SK-N-SH treated with all-trans-retinoic acid at 6 μM for 48 hours (cell line): ENCODE measurements around the gene RAB3A.

Experiments used
- ARNTL ChIP-seq: fragments of 450-650 bp; formaldehyde crosslinking; IDR thresholded peaks from 2 replicates; pipeline ENCODE4 v1.5.0; 2020; ENCODE audit warnings: low read depth, mild to moderate bottlenecking, moderate library complexity, borderline replicate concordance
- ISL1 ChIP-seq: fragments of 250-450 bp; sonication (Bioruptor Pico); IDR thresholded peaks from 2 replicates; pipeline ENCODE4 v2.1.2; 2022; ENCODE audit warnings: mild to moderate bottlenecking, moderate library complexity
- OSR1 ChIP-seq: fragments of 250-450 bp; sonication (Bioruptor Pico); IDR thresholded peaks from 2 replicates; pipeline ENCODE4 v1.8.0; 2022; ENCODE audit warnings: moderate library complexity, mild to moderate bottlenecking, inconsistent platforms
- PPARA ChIP-seq: fragments of 250-450 bp; sonication (Bioruptor Pico); IDR thresholded peaks from 2 replicates; pipeline ENCODE4 v1.5.0; 2020; ENCODE audit warnings: mild to moderate bottlenecking, borderline replicate concordance
- RARB ChIP-seq: fragments of 250-450 bp; sonication (Bioruptor Pico); IDR thresholded peaks from 2 replicates; pipeline ENCODE4 v1.8.0; 2021; ENCODE audit warnings: mild to moderate bottlenecking, moderate library complexity
- SNAI2 ChIP-seq: fragments of 250-450 bp; sonication (Bioruptor Pico); IDR thresholded peaks from 2 replicates; pipeline ENCODE4 v1.5.0; 2020; ENCODE audit warnings: mild to moderate bottlenecking, moderate library complexity
- ZNF565 ChIP-seq: fragments of 450-650 bp; formaldehyde crosslinking; conservative IDR thresholded peaks from 2 replicates; pipeline ENCODE4 v1.5.0; 2020; ENCODE audit warnings: low read depth, mild to moderate bottlenecking, moderate library complexity
- ZNF8 ChIP-seq: fragments of 450-650 bp; formaldehyde crosslinking; IDR thresholded peaks from 2 replicates; pipeline ENCODE4 v1.5.0; 2020; ENCODE audit warnings: mild to moderate bottlenecking, moderate library complexity
- TF ChIP-seq, protein P1 (sequence below): fragments of 250-450 bp; sonication (Bioruptor Pico); IDR thresholded peaks from 2 replicates; pipeline ENCODE4 v1.8.0; 2020; ENCODE audit warnings: mild to moderate bottlenecking, moderate library complexity, borderline replicate concordance
- TF ChIP-seq, protein P2 (sequence below): fragments of 250-450 bp; sonication (Bioruptor Pico); IDR thresholded peaks from 2 replicates; pipeline ENCODE4 v1.5.1; 2020; ENCODE audit warnings: low read depth, mild to moderate bottlenecking, moderate library complexity

DNA sequence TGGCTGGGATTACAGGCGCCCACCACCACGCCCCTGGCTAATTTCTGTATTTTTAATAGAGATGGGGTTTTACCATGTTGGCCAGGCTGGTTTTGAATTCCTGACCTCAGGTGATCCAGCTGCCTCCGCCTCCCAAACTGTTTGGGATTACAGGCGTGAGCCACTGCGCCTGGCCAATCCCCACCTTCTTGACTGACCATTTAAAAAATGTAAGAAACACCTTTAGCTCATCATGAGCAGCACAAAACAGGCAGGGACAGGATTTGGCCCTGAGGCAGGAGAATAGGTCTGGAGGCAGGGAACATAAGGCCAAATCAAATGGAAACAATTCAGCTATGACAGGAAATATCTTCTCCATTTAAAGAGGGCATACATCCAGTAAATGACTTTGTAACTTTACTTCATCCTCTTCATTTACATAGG lies 12.2 kb downstream of the RAB3A start:
- TF ChIP-seq PPARA (CRISPR knock-in tag) (no peak), SNAI2 (CRISPR knock-in tag) (no peak), ZNF8 (CRISPR knock-in tag) (no peak), ISL1 (CRISPR knock-in tag) (no peak), OSR1 (no peak), ARNTL (CRISPR knock-in tag) (no peak), ZNF565 (CRISPR knock-in tag) (no peak), RARB (no peak)
- TF ChIP-seq, protein P1, sequence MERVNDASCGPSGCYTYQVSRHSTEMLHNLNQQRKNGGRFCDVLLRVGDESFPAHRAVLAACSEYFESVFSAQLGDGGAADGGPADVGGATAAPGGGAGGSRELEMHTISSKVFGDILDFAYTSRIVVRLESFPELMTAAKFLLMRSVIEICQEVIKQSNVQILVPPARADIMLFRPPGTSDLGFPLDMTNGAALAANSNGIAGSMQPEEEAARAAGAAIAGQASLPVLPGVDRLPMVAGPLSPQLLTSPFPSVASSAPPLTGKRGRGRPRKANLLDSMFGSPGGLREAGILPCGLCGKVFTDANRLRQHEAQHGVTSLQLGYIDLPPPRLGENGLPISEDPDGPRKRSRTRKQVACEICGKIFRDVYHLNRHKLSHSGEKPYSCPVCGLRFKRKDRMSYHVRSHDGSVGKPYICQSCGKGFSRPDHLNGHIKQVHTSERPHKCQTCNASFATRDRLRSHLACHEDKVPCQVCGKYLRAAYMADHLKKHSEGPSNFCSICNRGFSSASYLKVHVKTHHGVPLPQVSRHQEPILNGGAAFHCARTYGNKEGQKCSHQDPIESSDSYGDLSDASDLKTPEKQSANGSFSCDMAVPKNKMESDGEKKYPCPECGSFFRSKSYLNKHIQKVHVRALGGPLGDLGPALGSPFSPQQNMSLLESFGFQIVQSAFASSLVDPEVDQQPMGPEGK (CRISPR knock-in tag) = no peak
- TF ChIP-seq, protein P2, sequence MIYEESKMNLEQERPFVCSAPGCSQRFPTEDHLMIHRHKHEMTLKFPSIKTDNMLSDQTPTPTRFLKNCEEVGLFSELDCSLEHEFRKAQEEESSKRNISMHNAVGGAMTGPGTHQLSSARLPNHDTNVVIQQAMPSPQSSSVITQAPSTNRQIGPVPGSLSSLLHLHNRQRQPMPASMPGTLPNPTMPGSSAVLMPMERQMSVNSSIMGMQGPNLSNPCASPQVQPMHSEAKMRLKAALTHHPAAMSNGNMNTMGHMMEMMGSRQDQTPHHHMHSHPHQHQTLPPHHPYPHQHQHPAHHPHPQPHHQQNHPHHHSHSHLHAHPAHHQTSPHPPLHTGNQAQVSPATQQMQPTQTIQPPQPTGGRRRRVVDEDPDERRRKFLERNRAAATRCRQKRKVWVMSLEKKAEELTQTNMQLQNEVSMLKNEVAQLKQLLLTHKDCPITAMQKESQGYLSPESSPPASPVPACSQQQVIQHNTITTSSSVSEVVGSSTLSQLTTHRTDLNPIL (CRISPR knock-in tag) = no peak
